Immature natural killer cell (primary cell): ENCODE data around the gene SLC17A7. TPM values are rescaled to one million over a fixed set of nuclear protein-coding genes. Genes with fewer than 3 reads are reported as not detected.

Source experiments
- DNase-seq, 3 donors: peaks; one replicate each; pipeline ENCODE4 v3.0.0; 2022; ENCODE audit warnings: mixed read lengths in 1 of 3
- H3K27ac Mint-ChIP-seq, 6 donors: one replicate each; pipeline ENCODE4 v1.8.0; 2020; ENCODE audit warnings: mixed read lengths in 6 of 6, mild to moderate bottlenecking in 5 of 6, inconsistent platforms in 4 of 6, moderate library complexity in 3 of 6
- H3K27me3 Mint-ChIP-seq, 3 donors: one replicate each; pipeline ENCODE4 v1.8.0; 2020 to 2021; ENCODE audit warnings: low read depth in 3 of 3, mild to moderate bottlenecking in 3 of 3, mixed read lengths in 3 of 3, moderate library complexity in 3 of 3, inconsistent platforms in 1 of 3
- H3K36me3 Mint-ChIP-seq, 3 donors: one replicate each; pipeline ENCODE4 v1.8.0; 2020; ENCODE audit warnings: mixed read lengths in 3 of 3, inconsistent platforms in 2 of 3, mild to moderate bottlenecking in 2 of 3
- H3K4me1 Mint-ChIP-seq, 2 donors: one replicate each; pipeline ENCODE4 v1.8.0; 2020; ENCODE audit warnings: inconsistent platforms in 2 of 2, mild to moderate bottlenecking in 2 of 2, mixed read lengths in 2 of 2, moderate library complexity in 1 of 2
- H3K4me3 Mint-ChIP-seq, 5 donors: one replicate each; pipeline ENCODE4 v1.8.0; 2020; ENCODE audit warnings: mild to moderate bottlenecking in 5 of 5, mixed read lengths in 5 of 5, inconsistent platforms in 3 of 5, moderate library complexity in 3 of 5
- H3K9me3 Mint-ChIP-seq, 6 donors: one replicate each; pipeline ENCODE4 v1.8.0; 2020; ENCODE audit warnings: mild to moderate bottlenecking in 6 of 6, mixed read lengths in 6 of 6, inconsistent platforms in 4 of 6, moderate library complexity in 3 of 6
- polyA plus RNA-seq, 3 donors: library from polyadenylated mRNA; unstranded; fragments of 300-500 nt; fragmentation: Illumina TruSeq; gene quantifications; one replicate each; pipeline ENCODE4 v1.2.3, GENCODE V29; 2021

The SLC17A7 gene
- polyA plus RNA-seq, 3 donors from 2014 or later: not detected

DNA sequence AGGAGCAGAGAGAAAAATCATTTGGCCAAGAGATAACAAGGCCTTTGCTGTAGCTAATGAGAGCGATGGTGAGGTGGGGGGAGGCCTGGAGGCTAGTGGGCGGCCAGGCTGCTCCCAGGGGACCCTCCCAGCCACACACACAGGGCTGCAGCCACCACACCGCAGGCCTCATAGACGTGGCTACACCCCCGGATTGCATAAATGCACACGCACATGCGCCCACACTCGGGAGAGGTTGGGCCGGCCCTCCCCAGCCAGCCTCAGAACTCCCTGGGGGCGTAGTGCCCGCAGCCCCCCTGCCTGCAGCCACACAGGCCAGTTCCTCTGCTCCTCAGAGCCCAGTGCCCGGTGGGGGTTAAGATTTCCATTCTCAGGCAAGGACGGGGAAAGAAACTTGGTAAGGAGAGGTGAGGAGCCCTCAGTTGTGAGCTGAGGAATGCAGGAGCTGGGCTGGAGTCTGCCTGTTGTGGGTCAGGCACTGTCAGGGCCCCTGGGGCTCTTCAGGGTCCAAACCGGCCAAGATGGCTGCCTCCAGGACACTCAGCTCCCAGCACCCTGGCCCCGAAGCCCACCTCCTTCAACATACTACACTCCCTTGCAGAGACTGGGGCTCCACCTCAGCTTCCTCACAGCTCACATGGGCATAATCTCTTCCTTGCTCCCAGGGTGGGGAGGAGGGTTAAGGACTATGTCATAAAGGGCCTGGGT, 26.1 kb downstream of the SLC17A7 start:
- Mint-ChIP-seq H3K36me3 (no peaks in the 10 kb centered on the region), H3K27ac (no peak overlapping the region), H3K27me3 (peaks cover 13 to 23% (median 15%) of the 10 kb centered on the region in 3 donors), H3K4me3 (no peak overlapping the region), H3K9me3 (no peaks in the 10 kb centered on the region), H3K4me1 (no peaks in the 10 kb centered on the region)
- DNase-seq: no peak

DNA sequence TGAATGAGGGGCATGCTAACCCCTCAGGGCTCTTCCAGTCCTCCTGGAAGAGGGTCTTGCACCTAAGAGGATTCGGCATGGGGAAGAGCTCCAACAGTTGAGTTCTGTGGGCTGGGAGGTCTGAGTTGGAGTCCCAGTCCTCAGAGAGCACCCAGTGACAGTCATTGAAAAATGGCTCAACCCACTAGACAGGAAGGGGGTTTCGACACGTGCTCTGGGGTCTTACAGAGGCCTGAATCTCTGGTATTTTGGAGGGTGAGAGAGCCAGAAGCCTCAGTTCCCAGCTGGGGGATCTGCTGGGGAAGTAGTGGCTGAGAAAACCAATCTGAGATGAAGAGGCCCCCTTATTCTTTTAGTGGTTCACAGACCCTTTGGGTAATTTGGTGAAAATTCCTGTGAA, 27.1 kb downstream of the SLC17A7 start:
- Mint-ChIP-seq H3K27me3 (peaks cover 9 to 16% (median 11%) of the 10 kb centered on the region in 3 donors), H3K27ac (no peak overlapping the region), H3K4me1 (peaks cover 9% of the 10 kb centered on the region in 2 donors), H3K4me3 (no peak overlapping the region), H3K9me3 (no peaks in the 10 kb centered on the region), H3K36me3 (no peaks in the 10 kb centered on the region)
- no peak for DNase-seq

DNA sequence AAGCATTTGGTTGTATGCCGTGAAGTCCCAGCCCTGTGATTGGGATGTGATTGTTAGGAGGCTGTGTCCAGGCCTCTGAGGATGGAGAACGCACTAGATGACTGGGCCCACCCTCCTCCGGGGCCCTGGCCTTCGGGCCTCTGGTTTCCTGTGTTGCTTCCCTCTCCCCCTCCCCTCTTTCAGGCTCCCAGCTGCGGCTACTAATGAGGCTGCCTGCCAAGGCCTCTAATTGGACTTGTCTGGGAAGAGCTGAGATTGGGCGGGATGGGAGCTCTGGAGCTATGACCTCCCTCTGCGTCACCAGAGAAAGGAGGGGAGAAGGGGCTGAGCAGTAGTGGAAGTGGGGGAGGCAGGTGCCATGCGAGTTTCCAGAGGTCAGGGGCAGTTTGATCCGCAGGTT, 28.0 kb downstream of the SLC17A7 start:
- Mint-ChIP-seq H3K27ac (no peak overlapping the region), H3K9me3 (no peaks in the 10 kb centered on the region), H3K4me1 (peaks cover 12 to 14% of the 10 kb centered on the region in 2 donors), H3K27me3 (peaks cover 9 to 13% (median 11%) of the 10 kb centered on the region in 3 donors), H3K4me3 (no peak overlapping the region), H3K36me3 (no peaks in the 10 kb centered on the region)
- DNase-seq: no peak

- no peak for DNase-seq
- Mint-ChIP-seq H3K27me3 (peaks cover 9 to 10% (median 9%) of the 10 kb centered on the region in 3 donors), H3K9me3 (peaks cover 0 to 1% (median 0%) of the 10 kb centered on the region in 6 donors), H3K36me3 (peaks cover 0 to 4% (median 0%) of the 10 kb centered on the region in 3 donors), H3K4me1 (peaks cover 12 to 14% of the 10 kb centered on the region in 2 donors), H3K27ac (peak overlapping the region in 1 of 6 donors; percentile 24), H3K4me3 (no peak overlapping the region)
Observed at GRCh38 chr19:49411681-49412326, 29.5 kb downstream of the SLC17A7 start.

DNA sequence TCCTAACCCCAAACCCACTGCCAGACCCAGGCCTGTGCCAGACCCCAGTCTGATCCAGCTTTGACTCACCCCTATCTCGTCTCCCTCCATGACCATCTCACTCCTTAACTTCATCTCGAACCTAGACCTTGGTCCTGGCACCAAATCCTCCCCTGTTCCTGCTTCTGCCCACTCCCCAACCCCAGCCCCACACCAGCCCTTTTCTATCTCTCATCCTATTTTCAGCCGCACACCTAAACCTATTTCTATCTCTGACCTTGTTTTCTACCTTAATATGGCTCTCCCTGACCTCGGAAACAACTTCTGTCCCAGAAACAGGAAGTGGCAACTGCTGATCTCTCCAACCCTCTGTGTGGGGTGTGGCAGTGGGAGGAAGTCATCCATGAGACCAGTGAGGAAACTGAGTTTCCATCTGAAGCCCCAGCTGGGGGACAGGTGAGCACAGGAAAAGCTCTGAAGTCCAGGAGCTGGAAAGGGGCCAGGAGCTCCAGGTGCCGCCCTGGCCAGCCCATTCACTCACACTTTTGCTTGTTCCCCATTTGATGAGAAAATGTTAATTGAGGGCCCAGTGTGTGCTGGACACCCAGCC, 31.8 kb downstream of the SLC17A7 start:
- H3K4me1 Mint-ChIP-seq: peaks cover 12 to 14% of the 10 kb centered on the region in 2 donors
- DNase-seq: no peak
- peak overlapping the region in 3 of 5 donors; percentile 19 to 33 (median 19) for H3K4me3 Mint-ChIP-seq

GRCh38 chr19:49408816-49409440, 32.4 kb downstream of the SLC17A7 start:
- H3K4me1 Mint-ChIP-seq: peaks cover 12 to 14% of the 10 kb centered on the region in 2 donors
- H3K36me3 Mint-ChIP-seq: peaks cover 0 to 4% (median 0%) of the 10 kb centered on the region in 3 donors
- H3K4me3 Mint-ChIP-seq: peak overlapping the region in 1 of 5 donors; percentile 33
- peaks cover 4 to 9% (median 8%) of the 10 kb centered on the region in 3 donors for H3K27me3 Mint-ChIP-seq
- H3K9me3 Mint-ChIP-seq: peaks cover 0 to 1% (median 0%) of the 10 kb centered on the region in 6 donors
- peak overlapping the region in 4 of 6 donors; percentile 0 to 79 (median 47) for H3K27ac Mint-ChIP-seq
- no peak for DNase-seq

More for the DNA sequence above, 31.8 kb downstream of the SLC17A7 start:
- peaks cover 0 to 1% (median 0%) of the 10 kb centered on the region in 6 donors for H3K9me3 Mint-ChIP-seq
- H3K27me3 Mint-ChIP-seq: peaks cover 4 to 9% (median 8%) of the 10 kb centered on the region in 3 donors
- H3K27ac Mint-ChIP-seq: peak overlapping the region in 5 of 6 donors; percentile 0 to 84 (median 54)
- peaks cover 0 to 4% (median 0%) of the 10 kb centered on the region in 3 donors for H3K36me3 Mint-ChIP-seq

GRCh38 chr19:49407482-49408015, 33.8 kb downstream of the SLC17A7 start:
- Mint-ChIP-seq H3K4me1 (peaks cover 12 to 14% of the 10 kb centered on the region in 2 donors), H3K27me3 (peaks cover 4 to 9% (median 5%) of the 10 kb centered on the region in 3 donors), H3K27ac (peak overlapping the region in 2 of 6 donors; percentile 19 to 42), H3K4me3 (no peak overlapping the region), H3K36me3 (peaks cover 0 to 4% (median 0%) of the 10 kb centered on the region in 3 donors), H3K9me3 (peaks cover 0 to 1% (median 0%) of the 10 kb centered on the region in 6 donors)
- no peak for DNase-seq

- Mint-ChIP-seq H3K9me3 (peaks cover 0 to 1% (median 0%) of the 10 kb centered on the region in 6 donors), H3K27ac (no peak overlapping the region), H3K27me3 (peaks cover 3 to 10% (median 4%) of the 10 kb centered on the region in 3 donors), H3K4me1 (peaks cover 12 to 14% of the 10 kb centered on the region in 2 donors), H3K4me3 (no peak overlapping the region), H3K36me3 (peaks cover 0 to 4% (median 0%) of the 10 kb centered on the region in 3 donors)
- DNase-seq: no peak
Observed at GRCh38 chr19:49407079-49407478, 34.2 kb downstream of the SLC17A7 start.

GRCh38 chr19:49403404-49404187, 37.7 kb downstream of the SLC17A7 start:
- peaks cover 0 to 1% (median 0%) of the 10 kb centered on the region in 6 donors for H3K9me3 Mint-ChIP-seq
- peaks cover 0 to under 1% of the 10 kb centered on the region in 2 donors for H3K4me1 Mint-ChIP-seq
- H3K27me3 Mint-ChIP-seq: peaks cover under 1 to 4% (median 2%) of the 10 kb centered on the region in 3 donors
- peaks cover 0 to 4% (median 0%) of the 10 kb centered on the region in 3 donors for H3K36me3 Mint-ChIP-seq
- no peak for DNase-seq
- no peak overlapping the region for H3K4me3 Mint-ChIP-seq
- no peak overlapping the region for H3K27ac Mint-ChIP-seq

DNA sequence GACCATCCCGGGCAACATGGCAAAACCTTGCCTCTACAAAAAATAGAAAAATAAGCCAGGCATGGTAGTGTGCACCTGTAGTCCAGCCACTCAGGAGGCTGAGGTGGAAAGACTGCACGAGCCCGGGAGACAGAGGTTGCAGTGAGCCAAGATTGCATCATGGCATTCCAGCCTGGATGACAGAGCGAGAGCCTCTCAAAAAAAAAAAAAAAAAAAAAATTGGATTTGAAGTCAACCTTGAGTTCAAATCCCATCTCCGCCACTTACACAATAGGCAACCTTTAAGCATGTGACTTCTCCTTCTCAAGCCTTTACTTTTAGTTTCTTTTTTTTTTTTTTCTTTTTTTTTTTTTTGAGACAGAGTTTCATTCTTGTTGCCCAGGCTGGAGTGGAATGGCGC, 41.3 kb downstream of the SLC17A7 start:
- H3K9me3 Mint-ChIP-seq: no peaks in the 10 kb centered on the region
- H3K4me1 Mint-ChIP-seq: no peaks in the 10 kb centered on the region
- no peak overlapping the region for H3K4me3 Mint-ChIP-seq
- DNase-seq: no peak
- H3K27me3 Mint-ChIP-seq: peaks cover 0 to 5% (median 2%) of the 10 kb centered on the region in 3 donors
- no peaks in the 10 kb centered on the region for H3K36me3 Mint-ChIP-seq
- no peak overlapping the region for H3K27ac Mint-ChIP-seq

DNA sequence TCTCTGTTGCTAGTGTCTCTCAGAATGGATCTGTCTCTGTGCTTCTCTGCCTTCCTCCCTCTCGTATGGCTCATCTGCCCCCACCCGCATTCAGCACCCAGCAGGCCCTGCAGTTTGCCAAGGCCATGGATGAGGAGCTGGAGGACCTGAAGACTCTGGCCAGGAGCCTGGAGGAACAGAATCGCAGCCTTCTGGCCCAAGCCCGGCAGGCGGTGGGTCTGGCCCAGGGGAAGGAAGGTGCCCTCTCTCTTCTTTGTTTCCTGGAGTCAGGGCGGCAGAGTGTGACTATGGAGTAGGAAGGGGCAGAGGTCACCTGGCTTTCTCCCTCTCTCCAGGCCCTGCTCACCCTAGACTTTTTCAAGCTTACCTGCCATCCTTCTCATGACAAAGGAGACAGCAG, 42.4 kb downstream of the SLC17A7 start:
- H3K4me3 Mint-ChIP-seq: no peak overlapping the region
- H3K27me3 Mint-ChIP-seq: peaks cover 0 to 7% (median 2%) of the 10 kb centered on the region in 3 donors
- no peaks in the 10 kb centered on the region for H3K4me1 Mint-ChIP-seq
- no peaks in the 10 kb centered on the region for H3K9me3 Mint-ChIP-seq
- no peaks in the 10 kb centered on the region for H3K36me3 Mint-ChIP-seq
- H3K27ac Mint-ChIP-seq: no peak overlapping the region
- no peak for DNase-seq

DNA sequence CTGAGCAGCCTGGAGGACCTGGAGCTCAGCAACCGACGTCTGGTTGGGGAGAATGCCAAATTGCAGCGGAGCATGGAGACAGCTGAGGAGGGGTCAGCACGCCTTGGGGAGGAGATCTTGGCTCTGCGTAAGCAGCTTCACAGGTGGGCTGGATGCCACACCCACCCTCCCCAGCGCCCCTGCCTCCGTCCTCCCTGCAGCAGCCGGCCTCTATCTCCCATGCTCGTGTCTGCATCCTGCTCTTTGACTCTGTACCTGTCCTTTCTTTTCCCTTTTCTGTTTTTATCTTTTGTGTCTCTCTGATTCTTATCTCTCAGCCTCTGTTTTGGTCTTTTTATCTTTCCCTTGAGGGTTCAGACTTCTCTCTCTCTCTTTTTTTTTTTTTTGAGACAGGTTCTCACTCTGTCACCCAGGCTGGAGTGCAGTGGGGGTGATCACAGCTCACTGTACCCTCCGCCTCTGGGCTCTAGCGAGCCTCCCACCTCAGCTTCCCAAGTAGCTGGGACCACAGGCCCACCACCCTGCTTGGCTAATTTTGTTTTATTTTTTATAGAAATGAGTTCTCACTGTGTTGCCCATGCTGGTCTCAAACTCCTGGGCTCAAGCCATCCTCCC, 43.2 kb downstream of the SLC17A7 start:
- Mint-ChIP-seq H3K27me3 (peaks cover 0 to 8% (median 2%) of the 10 kb centered on the region in 3 donors), H3K4me1 (no peaks in the 10 kb centered on the region), H3K9me3 (no peaks in the 10 kb centered on the region), H3K4me3 (no peak overlapping the region), H3K27ac (no peak overlapping the region), H3K36me3 (no peaks in the 10 kb centered on the region)
- DNase-seq: no peak
